BE2C (cell line): ENCODE data around the gene SGPL1.
"Not testable (repeated sequence)": the region's sequence is repeated elsewhere in the genome, so short reads cannot be mapped to it uniquely, and the experiment has no call there.

Experiments used
- DNase-seq: peaks from one replicate; pipeline ENCODE4 v3.0.0-alpha.2; 2020
- H3K27me3 ChIP-seq: fragments of 250-450 bp; sonication (Bioruptor Pico); 2 replicates; pipeline ENCODE4 v1.5.1; 2020; ENCODE audit warnings: mild to moderate bottlenecking
- H3K36me3 ChIP-seq: fragments of 250-450 bp; sonication (Bioruptor Pico); 2 replicates; pipeline ENCODE4 v1.5.1; 2020; ENCODE audit warnings: mild to moderate bottlenecking
- H3K4me1 ChIP-seq: fragments of 250-450 bp; sonication (Bioruptor Pico); 2 replicates; pipeline ENCODE4 v1.5.1; 2020
- H3K4me3 ChIP-seq: 2 replicates; pipeline ENCODE4 v1.5.1; 2011; ENCODE audit warnings: low read depth, low read length
- H3K9me3 ChIP-seq: fragments of 250-450 bp; sonication (Bioruptor Pico); 2 replicates; pipeline ENCODE4 v1.5.1; 2020
- CTCF ChIP-seq: IDR thresholded peaks from 2 replicates; pipeline ENCODE4 v1.5.1; 2012; ENCODE audit warnings: mild to moderate bottlenecking, low read depth, low read length

The SGPL1 gene

GRCh38 chr10:70915206-70915605, 99.5 kb downstream of the SGPL1 start:
- no peak overlapping the region for H3K4me3 ChIP-seq
- TF ChIP-seq CTCF: no peak
- DNase-seq: no peak
- H3K4me1 ChIP-seq: no peaks in the 10 kb centered on the region; the same call in 1 of the 2 replicates
- H3K9me3 ChIP-seq: no peaks in the 10 kb centered on the region
- H3K36me3 ChIP-seq: no peaks in the 10 kb centered on the region
- H3K27me3 ChIP-seq: no peaks in the 10 kb centered on the region

- no peaks in the 10 kb centered on the region for H3K9me3 ChIP-seq
- H3K4me1 ChIP-seq: no peaks in the 10 kb centered on the region; the same call in 1 of the 2 replicates
- no peaks in the 10 kb centered on the region for H3K27me3 ChIP-seq
- no peak for TF ChIP-seq CTCF
- H3K4me3 ChIP-seq: no peak overlapping the region
- no peaks in the 10 kb centered on the region for H3K36me3 ChIP-seq
- DNase-seq: no peak
These were observed 100.1 kb downstream of the SGPL1 start for GRCh38 chr10:70915806-70916205.

GRCh38 chr10:70916241-70916640, 100.5 kb downstream of the SGPL1 start:
- Histone ChIP-seq H3K4me3 (no peak overlapping the region), H3K4me1 (no peaks in the 10 kb centered on the region; the same call in 1 of the 2 replicates), H3K9me3 (no peaks in the 10 kb centered on the region)

GRCh38 chr10:70917226-70917625, 101.5 kb downstream of the SGPL1 start:
- no peak for TF ChIP-seq CTCF
- Histone ChIP-seq H3K9me3 (no peaks in the 10 kb centered on the region), H3K4me3 (no peak overlapping the region), H3K4me1 (no peaks in the 10 kb centered on the region; the same call in 1 of the 2 replicates), H3K27me3 (no peaks in the 10 kb centered on the region), H3K36me3 (no peaks in the 10 kb centered on the region)
- DNase-seq: no peak

More at GRCh38 chr10:70916241-70916640, 100.5 kb downstream of the SGPL1 start:
- DNase-seq: no peak
- Histone ChIP-seq H3K27me3 (no peaks in the 10 kb centered on the region), H3K36me3 (no peaks in the 10 kb centered on the region)
- no peak for TF ChIP-seq CTCF

GRCh38 chr10:70917635-70918034, 101.9 kb downstream of the SGPL1 start:
- H3K4me3 ChIP-seq: no peak overlapping the region
- H3K36me3 ChIP-seq: no peaks in the 10 kb centered on the region
- no peaks in the 10 kb centered on the region for H3K27me3 ChIP-seq
- DNase-seq: no peak
- no peak for TF ChIP-seq CTCF
- H3K4me1 ChIP-seq: no peaks in the 10 kb centered on the region; the same call in 1 of the 2 replicates
- no peaks in the 10 kb centered on the region for H3K9me3 ChIP-seq

- Histone ChIP-seq H3K36me3 (no peaks in the 10 kb centered on the region), H3K27me3 (no peaks in the 10 kb centered on the region), H3K9me3 (no peaks in the 10 kb centered on the region), H3K4me3 (no peak overlapping the region), H3K4me1 (no peaks in the 10 kb centered on the region; the same call in 1 of the 2 replicates)
- DNase-seq: peak; percentile 65
- TF ChIP-seq CTCF: no peak
These were observed 103.2 kb downstream of the SGPL1 start for GRCh38 chr10:70918851-70919530.

GRCh38 chr10:70919906-70920305, 104.2 kb downstream of the SGPL1 start:
- H3K4me1 ChIP-seq, H3K4me3 ChIP-seq: not testable (repeated sequence)

More at GRCh38 chr10:70919906-70920305, 104.2 kb downstream of the SGPL1 start:
- not testable (repeated sequence) for H3K9me3 ChIP-seq, H3K27me3 ChIP-seq, DNase-seq, H3K36me3 ChIP-seq
